ENCODE results near the gene CLEC11A.

Gene CLEC11A

DNA sequence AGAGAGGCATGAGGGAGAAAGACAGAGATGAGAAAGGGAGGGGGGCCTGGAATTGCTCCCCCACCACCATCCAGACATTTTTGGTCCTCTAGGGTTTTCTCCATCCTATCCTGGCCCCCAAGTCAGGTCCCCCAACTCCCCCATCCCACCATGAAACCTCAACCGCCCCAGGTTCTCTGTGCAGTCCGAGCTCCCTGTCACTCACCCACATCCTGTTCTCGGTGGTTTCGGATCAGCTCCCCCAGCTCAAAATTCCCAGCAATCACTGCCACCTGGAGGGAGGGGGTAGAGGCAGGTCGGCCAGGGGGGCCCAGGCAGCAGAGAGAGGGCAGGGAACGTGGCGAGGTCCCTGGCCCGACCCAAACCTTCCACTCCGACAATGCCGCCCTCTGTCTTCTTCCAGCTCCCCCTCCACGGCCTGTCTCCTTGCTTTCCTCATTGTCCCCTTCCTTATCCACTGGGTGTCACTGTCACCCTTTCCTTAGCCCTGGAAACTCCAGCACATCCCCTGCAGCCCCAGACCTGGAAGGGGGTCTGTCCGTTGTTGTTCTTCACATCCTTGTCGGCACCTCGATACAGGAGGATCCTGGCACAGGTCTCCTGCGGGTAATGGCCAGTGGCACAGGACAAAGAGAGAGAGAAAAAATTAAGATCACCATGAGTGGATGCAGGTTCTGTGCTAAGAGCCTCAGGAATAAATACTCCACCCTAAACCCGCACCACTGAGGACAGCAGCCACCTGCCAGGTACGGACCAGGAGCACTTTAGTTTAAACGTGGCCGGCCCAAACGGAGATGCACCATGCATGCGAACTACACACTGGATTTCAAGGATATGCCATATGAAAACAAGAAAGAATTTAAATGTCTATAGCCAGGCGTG is 19.0 kb upstream of the CLEC11A start:
- no peak for DNase-seq (ENCODE audit: low read depth, low spot score)
- in situ Hi-C loops (cut with HindIII; ENCODE audit: low sequenced_read_pairs) = no loop called here
- H3K4me3 ChIP-seq (ENCODE audit: low read depth, low read length) = no peak overlapping the region
- TF ChIP-seq, protein P1, sequence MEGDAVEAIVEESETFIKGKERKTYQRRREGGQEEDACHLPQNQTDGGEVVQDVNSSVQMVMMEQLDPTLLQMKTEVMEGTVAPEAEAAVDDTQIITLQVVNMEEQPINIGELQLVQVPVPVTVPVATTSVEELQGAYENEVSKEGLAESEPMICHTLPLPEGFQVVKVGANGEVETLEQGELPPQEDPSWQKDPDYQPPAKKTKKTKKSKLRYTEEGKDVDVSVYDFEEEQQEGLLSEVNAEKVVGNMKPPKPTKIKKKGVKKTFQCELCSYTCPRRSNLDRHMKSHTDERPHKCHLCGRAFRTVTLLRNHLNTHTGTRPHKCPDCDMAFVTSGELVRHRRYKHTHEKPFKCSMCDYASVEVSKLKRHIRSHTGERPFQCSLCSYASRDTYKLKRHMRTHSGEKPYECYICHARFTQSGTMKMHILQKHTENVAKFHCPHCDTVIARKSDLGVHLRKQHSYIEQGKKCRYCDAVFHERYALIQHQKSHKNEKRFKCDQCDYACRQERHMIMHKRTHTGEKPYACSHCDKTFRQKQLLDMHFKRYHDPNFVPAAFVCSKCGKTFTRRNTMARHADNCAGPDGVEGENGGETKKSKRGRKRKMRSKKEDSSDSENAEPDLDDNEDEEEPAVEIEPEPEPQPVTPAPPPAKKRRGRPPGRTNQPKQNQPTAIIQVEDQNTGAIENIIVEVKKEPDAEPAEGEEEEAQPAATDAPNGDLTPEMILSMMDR (IDR thresholded peaks at IDR 0.05; ENCODE audit: low read depth, low read length) = no peak

DNA sequence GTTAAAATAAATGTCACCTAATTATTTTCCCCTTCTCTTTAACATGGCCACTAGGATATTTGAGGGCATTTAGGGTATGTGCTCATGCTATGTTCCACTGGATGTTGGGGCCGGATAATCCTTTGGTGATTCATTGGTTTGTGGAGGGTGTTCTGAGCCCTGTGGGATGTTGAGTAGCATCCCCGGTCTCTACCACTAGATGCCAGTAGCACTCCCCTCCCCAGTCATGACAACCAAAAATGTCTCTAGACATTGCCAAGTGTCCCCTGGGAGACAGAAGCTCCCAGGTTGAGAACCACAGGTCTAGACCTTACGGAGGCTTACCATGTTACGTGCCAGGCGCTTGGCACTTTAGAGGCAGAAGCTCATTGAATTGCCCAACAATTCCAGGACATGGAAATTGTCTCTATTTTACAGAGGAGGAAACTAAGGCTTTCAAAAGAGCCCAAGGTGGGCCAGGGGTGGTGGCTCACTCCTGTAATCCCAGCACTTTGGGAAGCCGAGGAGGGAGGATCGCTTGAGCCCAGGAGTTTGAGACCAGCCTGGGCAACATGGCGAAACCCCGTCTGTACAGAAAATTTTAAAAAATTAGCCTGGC is 17.6 kb upstream of the CLEC11A start:
- DNase-seq (ENCODE audit: low read depth, low spot score) = peak; percentile 24
- in situ Hi-C loops (cut with HindIII; ENCODE audit: low sequenced_read_pairs) = no loop called here
- TF ChIP-seq, protein P1 (IDR thresholded peaks at IDR 0.05; ENCODE audit: low read depth, low read length) = peak; percentile 72

DNA sequence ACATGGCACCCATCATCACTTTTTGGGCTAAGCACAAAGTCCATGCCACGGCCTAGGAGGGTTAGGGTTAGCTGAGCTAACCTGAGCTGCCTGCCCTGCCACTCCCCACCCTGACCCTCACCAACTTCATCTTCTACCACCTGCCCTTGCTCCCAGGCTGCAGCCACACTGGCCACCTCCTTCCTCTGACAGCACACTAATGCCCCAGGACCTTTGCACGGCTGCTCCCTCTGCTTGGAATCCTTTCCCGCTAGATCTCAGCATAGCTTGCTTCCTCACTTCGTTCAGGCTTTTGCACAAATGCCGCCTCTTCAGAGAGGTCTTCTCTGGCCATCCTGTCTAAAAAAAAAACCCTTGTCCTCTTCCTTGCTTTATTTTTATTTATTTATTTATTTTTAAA is 16.8 kb upstream of the CLEC11A start:
- in situ Hi-C loops (cut with HindIII; ENCODE audit: low sequenced_read_pairs) = no loop called here
- H3K4me3 ChIP-seq (ENCODE audit: low read depth, low read length) = no peak overlapping the region
- DNase-seq (ENCODE audit: low read depth, low spot score) = no peak

More for the DNA sequence above, 17.6 kb upstream of the CLEC11A start:
- H3K4me3 ChIP-seq (ENCODE audit: low read depth, low read length) = no peak overlapping the region

DNA sequence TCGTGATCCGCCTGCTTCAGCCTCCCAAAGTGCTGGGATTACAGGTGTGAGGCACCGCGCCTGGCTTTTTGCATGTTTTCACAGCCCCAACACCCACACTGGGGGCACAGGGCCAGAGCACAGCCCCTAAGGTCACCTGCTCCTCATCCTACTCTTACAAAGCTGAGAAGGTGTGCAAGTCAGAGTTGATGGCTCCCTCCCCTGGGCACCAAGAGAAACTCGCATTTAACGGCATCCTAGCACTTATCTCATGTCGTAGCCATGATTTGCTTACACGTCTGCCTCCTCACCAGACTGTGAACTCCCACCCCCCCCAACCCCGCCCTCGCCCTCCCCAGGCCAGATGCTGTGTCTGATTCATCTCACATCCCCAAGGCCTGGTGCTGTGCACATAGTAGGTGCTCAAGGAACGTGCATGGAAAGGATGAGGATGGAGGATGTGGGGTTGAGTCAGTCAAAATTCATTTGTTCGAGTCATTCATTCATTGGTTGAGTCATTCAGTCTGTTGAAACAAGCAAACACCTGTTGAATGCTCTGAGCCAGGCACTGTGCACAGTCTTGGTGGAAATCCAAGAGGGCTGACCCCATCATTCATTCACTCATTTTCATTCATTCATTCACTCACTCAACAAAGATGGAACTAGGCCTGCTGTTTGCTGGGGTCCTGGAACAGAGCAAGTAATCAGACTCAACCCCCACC is 14.8 kb upstream of the CLEC11A start:
- DNase-seq (ENCODE audit: low read depth, low spot score) = no peak
- H3K4me3 ChIP-seq (ENCODE audit: low read depth, low read length) = no peak overlapping the region
- TF ChIP-seq, protein P1 (IDR thresholded peaks at IDR 0.05; ENCODE audit: low read depth, low read length) = no peak
- in situ Hi-C loops (cut with HindIII; ENCODE audit: low sequenced_read_pairs) = no loop called here

More for the DNA sequence above, 16.8 kb upstream of the CLEC11A start:
- TF ChIP-seq, protein P1 (IDR thresholded peaks at IDR 0.05; ENCODE audit: low read depth, low read length) = no peak

DNA sequence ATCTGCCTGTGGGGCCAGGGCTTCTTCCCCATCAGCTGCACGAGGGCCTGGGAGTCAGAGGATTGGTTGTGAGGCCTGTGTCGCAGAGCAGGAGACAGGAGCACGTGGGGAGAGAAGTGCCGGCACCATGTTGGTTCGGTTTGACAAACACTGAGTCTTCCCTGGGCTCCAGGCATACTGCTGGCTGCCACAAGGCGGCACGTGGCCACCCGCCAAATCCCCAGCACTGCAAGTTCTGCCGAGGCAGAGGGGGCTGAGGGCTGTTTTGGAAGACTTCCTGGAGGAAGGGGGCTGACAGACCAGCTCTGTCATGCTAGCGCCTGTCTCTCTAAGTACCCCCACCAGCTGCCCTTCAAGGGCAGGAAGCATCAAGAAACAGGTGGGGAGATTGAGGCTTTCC is 13.1 kb upstream of the CLEC11A start:
- in situ Hi-C loops (cut with HindIII; ENCODE audit: low sequenced_read_pairs) = no loop called here
- no peak for DNase-seq (ENCODE audit: low read depth, low spot score)

DNA sequence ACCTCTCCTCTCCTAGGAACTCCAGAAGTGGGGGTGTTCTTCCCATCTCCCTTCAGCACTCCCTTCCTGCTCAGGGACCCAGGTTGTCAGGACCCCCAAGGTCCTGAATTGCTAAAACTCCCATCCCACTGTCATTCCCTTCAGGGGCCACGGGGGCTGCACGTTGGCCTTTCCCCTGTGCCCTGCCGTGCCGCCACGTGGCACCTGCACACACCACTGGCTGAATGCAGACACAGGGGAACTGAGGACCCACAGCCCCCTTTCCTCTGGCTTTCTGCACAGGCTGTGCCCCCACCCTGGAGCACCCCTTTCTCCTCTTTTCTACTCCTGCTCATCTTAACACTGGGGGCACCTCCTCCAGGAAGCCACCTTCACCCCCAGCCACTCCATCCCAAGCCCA is 12.6 kb upstream of the CLEC11A start:
- DNase-seq (ENCODE audit: low read depth, low spot score) = no peak

More for the DNA sequence above, 13.1 kb upstream of the CLEC11A start:
- TF ChIP-seq, protein P1 (IDR thresholded peaks at IDR 0.05; ENCODE audit: low read depth, low read length) = no peak
- no peak overlapping the region for H3K4me3 ChIP-seq (ENCODE audit: low read depth, low read length)

More for the DNA sequence above, 12.6 kb upstream of the CLEC11A start:
- in situ Hi-C loops (cut with HindIII; ENCODE audit: low sequenced_read_pairs) = no loop called here
- TF ChIP-seq, protein P1 (IDR thresholded peaks at IDR 0.05; ENCODE audit: low read depth, low read length) = no peak
- no peak overlapping the region for H3K4me3 ChIP-seq (ENCODE audit: low read depth, low read length)
